HG03354 (cell line): ENCODE data around the gene ASPN.

ENCODE experiments used
- ATAC-seq: cut with Tn5 transposase; IDR thresholded peaks from one replicate; pipeline ENCODE4 v1.9.1; 2021; ENCODE audit warnings: mild to moderate bottlenecking; ENCODE audit not compliant: unreplicated experiment, poor library complexity, severe bottlenecking

ASPN gene

GRCh38 chr9:92507005-92507404 lies 24.7 kb upstream of the ASPN start:
- no peak for ATAC-seq

DNA sequence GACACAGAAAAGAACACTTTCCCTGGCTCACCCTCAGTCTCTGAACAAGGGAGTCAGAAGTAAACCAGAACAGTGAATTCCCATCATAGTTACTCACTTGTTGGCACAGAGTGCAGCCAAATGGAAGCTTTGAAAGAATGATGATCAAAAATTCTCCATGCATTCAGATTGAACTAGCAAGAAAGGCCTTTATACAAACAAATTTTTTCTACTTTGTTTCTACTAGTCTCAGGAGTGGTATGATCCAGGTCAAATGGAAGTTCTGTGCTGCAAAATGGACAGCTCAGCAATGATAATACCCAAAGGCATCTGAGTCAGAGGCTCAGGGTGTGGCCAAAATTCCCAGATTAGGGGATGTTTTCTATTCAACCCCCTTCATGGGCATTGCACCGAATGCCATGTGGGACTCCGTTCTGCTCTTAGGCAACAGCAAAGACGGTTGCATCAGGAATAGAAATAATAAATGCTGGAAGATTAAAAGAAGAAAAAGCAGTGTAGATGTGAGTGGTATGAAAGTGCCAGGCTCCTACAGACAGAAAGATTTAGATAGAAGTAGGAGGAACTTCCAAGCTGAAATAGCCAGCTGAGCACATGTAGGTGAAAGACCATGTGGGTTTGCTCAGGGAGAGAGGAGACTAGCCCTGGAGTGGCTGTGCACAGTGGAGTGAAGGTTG lies 24.0 kb upstream of the ASPN start:
- ATAC-seq = no peak

- no peak for ATAC-seq
Measured at GRCh38 chr9:92504881-92505280, 22.6 kb upstream of the ASPN start.

DNA sequence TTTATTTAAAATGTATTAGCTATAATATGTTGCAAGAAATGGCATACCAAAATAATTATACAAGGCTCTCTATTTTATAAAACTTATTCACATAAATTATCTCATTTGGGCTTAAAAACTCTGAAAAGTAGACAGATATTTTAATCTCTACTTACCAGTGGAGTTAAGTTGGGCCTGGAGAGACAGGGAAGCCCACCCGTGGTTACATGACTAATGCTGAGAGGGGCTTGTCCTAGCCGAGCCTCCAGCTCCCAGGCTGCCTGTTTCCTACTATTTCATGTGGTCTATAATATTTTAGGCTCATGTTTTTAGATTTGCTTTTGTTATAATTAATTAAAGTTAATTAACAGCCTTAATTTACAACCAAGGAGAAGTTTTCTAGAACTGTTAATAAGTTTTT lies 20.9 kb upstream of the ASPN start:
- ATAC-seq = no peak

- no peak for ATAC-seq
Measured at GRCh38 chr9:92501671-92502393, 19.5 kb upstream of the ASPN start.

DNA sequence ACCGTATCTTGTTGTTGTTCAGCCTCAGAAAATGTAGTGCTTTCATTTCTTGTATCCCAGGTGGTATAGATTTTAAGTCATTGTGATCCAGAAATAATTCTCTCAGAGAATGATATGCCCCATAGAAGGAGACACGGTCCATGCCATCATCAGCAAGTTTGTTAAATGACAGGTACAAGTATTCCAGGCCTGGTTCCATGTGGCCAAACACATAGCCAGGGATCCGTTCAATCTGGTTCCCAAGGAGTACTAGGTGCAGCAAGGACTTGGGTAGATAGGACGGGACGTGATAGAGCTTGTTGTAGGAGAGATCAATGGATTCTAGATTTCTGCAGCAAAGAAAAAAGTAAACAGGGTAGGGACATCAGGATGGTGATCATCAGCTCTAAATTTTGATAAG lies 18.4 kb upstream of the ASPN start:
- no peak for ATAC-seq

DNA sequence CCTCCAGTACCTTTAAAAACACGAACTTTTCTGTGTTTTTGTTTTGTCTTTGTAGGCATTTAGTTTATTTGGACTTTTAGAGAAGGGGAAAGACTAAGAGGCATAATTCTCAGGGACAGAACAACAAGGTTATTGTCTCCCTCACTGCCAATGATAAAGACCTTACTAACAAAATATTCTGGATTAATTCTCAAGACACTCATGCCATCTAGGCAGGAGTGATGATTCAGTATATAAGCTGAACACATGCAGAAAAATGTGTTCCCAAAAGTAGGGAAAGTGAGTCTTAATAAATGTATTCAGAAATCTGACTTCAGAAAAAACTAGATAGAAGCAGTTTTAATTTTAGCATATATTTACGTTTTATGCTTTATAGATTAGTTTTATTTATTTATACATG lies 17.4 kb upstream of the ASPN start:
- no peak for ATAC-seq

GRCh38 chr9:92496396-92497176 lies 14.3 kb upstream of the ASPN start:
- ATAC-seq = no peak

DNA sequence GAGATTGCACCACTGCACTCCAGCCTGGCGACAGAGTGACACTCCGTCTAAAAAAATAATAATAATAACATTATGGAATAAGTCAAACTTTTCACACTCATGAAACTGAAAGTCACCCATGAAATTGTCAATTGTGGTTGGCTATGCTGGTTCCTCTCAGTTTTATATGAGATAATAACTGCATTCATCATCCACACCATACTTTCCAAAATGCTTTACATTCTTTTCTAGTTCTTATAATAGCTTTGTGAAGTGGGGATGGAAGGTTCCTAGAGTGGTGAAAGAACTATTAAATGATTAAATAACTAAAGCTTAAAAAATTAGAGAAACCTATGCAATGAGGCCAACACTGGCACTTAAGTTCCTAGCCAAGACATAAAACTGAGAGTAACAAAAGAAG lies 12.6 kb upstream of the ASPN start:
- ATAC-seq = no peak

GRCh38 chr9:92493749-92494387 lies 11.6 kb upstream of the ASPN start:
- ATAC-seq = no peak

DNA sequence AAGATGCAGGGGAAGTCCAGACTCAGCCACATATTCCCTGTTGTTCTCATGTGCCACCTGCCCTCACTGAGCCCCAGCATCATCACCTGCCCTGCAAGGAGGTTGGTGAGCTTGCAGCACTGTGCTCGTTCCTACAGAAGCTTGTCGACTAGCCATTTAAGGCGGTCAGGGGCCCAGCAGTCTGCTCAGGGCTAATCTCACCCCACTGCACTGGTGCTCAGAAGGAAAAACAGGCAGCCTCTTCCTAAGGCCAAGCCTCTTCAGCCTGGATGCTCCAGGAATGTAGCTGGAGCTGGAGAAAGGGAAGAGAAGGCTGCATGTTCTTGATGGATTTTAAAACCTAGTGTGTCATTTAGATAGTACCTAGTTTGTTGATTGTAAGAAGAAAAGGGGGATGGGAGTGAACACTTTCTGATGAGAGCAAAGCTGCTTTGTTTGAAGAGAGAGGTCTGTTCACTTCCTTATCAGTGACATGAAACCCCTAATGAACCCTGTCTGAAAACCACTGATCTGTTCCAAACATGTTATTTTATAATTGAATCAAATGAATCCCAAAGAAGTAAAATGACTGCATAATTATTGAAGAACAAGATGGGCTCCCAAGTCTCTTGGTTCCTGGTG lies 10.6 kb upstream of the ASPN start:
- no peak for ATAC-seq

DNA sequence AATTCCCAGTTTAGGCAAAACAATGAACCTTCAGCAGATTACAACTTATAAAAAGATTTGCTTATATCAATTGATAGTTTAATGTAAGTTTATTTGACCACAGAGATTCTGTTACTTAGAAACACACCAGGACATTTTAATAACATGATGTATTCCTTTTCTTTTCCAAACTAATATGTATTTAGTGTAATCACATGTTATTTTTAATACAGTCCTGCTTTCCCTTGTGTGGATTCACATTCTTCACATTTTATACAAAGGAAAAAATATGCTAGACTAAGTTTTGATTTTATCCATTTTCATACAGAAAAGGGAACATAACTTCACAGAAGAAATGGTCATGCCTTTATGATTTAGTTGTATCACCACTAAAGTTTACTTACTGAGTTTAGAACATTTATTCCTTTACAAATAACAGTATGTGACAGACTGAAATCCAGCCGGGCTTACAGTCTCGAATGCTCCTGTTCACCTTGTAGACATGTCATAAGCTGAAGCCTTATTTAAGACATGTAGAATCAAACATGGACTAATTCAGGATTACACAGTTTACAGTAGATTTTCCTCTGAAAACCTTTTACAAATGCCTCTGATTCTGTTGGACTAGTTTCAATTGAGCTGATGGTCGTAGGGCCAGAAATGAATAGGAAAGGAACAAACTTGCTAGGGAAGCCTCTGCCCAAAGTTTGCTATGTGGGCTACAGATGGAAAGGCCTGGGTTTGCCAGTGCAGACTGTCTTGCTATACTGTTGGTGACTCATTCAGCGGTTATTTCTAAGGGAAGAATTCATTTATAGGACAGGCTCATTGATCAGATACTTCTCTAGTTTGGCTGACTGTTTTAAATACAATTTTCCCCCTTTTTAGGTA lies 6.6 kb upstream of the ASPN start:
- no peak for ATAC-seq

- ATAC-seq = no peak
Measured at GRCh38 chr9:92486371-92486770, 4.1 kb upstream of the ASPN start.

DNA sequence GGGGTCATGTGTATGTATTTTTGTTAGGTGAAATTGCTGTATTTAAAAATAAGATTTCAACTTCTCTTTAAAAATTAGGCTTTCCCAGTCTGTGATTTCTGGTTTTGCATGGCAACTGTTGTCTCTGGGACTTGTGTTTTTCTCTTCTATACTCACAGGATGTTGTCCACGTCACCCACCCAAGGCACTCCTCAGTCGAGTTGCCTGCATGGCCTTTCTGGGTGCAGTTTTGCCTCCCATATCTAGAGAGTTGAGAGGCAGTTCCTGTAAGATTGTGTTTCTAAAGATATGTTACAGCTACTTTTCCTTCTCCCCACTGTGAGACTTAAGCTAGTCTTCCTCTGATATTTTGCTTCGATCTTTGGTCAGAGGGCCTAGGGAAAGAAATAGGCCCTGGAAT lies 2.3 kb upstream of the ASPN start:
- no peak for ATAC-seq

- no peak for ATAC-seq
Measured at GRCh38 chr9:92483627-92484545, 1.6 kb upstream of the ASPN start.

GRCh38 chr9:92482805-92483204 lies 499 bp upstream of the ASPN start:
- ATAC-seq = no peak

- ATAC-seq = no peak
Measured at GRCh38 chr9:92480986-92481633, 1.2 kb downstream of the ASPN start.
